Ovary (tissue), 3 donors: ENCODE results near the gene RHOBTB1.
"Not testable (repeated sequence)": the region's sequence is repeated elsewhere in the genome, so short reads cannot be mapped to it uniquely, and the experiment has no call there.

ENCODE experiments used
- EP300 ChIP-seq: sonication (generic); formaldehyde crosslinking; IDR thresholded peaks from one replicate; pipeline ENCODE4 v1.6.1; 2017; ENCODE audit warnings: antibody characterized with exemption
- POLR2A ChIP-seq: fragments of 450-650 bp; IDR thresholded peaks from one replicate; pipeline ENCODE4 v1.6.1; 2017; ENCODE audit warnings: antibody characterized with exemption, mild to moderate bottlenecking, moderate library complexity
- TF ChIP-seq, protein P1 (sequence below), 3 donors: fragments of 450-650 bp in 2 of 3; fragments of 200-600 bp in 1 of 3; IDR thresholded peaks; one replicate each; pipeline versions ENCODE4 v1.5.1 to v1.8.0; 2016 to 2022; ENCODE audit warnings: antibody characterized with exemption in 3 of 3, mild to moderate bottlenecking in 1 of 3
- donor health status: DM: no; HTN: no; CAD: no.

DNA sequence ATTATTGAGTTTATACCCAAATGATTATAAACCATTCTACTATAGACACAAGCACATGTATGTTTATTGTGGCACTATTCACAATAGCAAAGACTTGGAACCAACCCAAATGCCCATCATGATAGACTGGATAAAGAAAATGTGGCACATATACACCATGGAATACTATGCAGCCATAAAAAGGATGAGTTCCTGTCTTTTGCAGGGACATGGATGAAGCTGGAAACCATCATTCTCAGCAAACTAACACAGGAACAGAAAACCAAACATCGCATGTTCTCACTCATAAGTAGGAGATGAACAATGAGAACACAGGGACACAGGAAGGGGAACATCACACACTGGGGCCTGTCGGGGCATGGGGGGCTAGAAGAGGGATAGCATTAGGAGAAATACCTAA lies 28.2 kb upstream of the RHOBTB1 start:
- not testable (repeated sequence) for TF ChIP-seq POLR2A, EP300
- TF ChIP-seq, protein P1, sequence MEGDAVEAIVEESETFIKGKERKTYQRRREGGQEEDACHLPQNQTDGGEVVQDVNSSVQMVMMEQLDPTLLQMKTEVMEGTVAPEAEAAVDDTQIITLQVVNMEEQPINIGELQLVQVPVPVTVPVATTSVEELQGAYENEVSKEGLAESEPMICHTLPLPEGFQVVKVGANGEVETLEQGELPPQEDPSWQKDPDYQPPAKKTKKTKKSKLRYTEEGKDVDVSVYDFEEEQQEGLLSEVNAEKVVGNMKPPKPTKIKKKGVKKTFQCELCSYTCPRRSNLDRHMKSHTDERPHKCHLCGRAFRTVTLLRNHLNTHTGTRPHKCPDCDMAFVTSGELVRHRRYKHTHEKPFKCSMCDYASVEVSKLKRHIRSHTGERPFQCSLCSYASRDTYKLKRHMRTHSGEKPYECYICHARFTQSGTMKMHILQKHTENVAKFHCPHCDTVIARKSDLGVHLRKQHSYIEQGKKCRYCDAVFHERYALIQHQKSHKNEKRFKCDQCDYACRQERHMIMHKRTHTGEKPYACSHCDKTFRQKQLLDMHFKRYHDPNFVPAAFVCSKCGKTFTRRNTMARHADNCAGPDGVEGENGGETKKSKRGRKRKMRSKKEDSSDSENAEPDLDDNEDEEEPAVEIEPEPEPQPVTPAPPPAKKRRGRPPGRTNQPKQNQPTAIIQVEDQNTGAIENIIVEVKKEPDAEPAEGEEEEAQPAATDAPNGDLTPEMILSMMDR (IDR thresholded peaks at IDR 0.05), result not testable (repeated sequence)
